Inflammatory macrophage treated with lipopolysaccharide for 1 hour (primary cell): ENCODE results near the gene GPR135.
"Not testable (repeated sequence)": the region's sequence is repeated elsewhere in the genome, so short reads cannot be mapped to it uniquely, and the experiment has no call there.

Experiments
- DNase-seq, 2 donors: peaks; one replicate each; pipeline ENCODE4 v3.0.0-alpha.2; 2020 to 2022

The GPR135 gene

GRCh38 chr14:59474172-59474571 is 9.0 kb upstream of the GPR135 start:
- no peak for DNase-seq

GRCh38 chr14:59464486-59465315 is 479 bp downstream of the GPR135 start:
- DNase-seq = peak in 1 of 2 donors; percentile 9

DNA sequence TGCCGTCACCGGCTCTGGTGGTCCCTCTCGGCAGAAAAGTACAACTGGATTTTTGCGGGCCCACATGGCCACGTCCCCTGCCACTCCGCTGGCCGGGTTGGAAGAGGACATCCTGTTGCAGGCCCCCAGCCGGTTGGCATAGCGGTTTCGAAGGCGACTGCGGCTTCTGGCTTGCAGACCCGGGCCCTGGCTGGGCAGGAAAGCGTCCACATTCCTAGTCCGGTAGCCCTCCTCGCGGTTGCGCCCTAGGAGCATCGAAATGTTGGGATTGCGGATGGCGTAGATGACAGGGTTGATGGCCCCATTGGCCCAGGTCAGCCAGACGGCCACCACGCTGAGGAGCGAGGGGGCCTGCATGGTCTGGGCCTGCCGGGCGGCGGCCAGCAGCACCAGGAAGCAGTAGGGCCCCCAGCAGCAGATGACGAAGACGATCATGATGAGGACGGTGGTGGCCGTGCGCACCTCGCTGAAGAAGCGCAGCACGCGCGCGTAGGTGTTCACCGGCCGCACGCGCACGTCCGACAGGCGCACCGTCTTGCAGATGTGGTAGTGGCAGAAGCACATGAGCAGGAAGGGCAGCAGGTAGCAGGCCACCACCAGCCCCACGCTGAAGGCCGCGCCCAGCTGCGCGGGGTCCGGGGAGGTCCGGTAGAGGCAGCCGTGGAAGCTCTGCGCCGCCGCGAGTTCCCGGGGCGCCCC is 1.2 kb downstream of the GPR135 start:
- no peak for DNase-seq

GRCh38 chr14:59461891-59462290 is 3.3 kb downstream of the GPR135 start:
- no peak for DNase-seq

DNA sequence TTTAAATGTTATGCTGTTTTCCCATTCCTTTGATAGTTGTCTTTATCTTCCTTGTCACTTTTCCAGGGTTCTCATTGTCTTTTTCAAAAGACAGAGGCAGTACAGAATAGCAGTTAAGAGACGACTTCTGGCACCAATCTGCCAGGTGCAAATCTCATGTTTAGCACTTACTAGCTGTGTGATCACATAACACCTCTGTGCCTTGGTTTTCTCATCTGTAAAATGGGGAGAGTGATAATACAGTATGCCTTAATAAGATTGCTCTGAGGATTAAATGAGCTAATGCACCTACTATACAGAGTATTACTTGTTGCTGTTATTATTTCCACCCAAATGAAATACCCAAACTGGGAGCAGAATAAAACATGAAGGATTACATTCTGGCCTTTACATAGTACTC is 4.8 kb downstream of the GPR135 start:
- DNase-seq = no peak

DNA sequence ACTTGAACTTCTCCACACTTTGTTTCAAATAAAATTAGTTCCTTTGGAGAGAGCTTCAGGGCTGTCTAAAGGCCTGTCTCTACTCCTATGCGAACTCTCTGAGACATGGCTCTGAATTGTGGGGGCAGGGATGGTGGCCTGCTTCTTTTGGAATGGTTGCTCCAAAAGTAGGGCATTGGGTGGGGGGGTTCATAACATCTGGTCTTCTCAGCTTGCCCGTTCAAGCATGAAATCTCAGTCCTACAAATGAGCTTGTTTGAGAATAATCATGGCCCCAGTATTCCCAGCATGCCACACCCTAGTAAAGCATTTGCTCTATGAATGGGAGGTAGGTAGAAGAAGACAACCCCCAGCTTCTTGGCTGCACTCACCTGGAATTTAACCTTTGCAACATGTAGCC is 6.7 kb downstream of the GPR135 start:
- DNase-seq = no peak

DNA sequence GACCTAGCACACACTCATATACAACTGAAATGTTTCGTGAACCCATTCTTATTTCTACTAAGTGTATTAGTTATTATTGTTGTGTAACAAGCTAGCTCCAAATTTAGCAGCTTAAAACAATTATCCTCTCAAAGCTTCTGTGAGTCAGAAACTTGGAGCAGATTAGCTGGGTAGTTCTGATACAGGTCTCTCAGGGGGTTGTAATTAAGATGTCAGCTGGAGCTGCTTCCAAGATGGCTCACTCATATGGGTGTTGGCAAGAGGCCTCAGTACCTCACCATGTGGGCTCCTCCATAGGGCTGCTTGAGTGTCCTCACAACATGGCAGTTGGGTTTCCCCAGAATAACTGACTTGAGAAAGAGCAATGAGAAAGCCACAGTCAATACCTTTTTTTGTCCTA is 9.8 kb downstream of the GPR135 start:
- DNase-seq = no peak

- DNase-seq = no peak
Observed at GRCh38 chr14:59454139-59454538, 11.0 kb downstream of the GPR135 start.

DNA sequence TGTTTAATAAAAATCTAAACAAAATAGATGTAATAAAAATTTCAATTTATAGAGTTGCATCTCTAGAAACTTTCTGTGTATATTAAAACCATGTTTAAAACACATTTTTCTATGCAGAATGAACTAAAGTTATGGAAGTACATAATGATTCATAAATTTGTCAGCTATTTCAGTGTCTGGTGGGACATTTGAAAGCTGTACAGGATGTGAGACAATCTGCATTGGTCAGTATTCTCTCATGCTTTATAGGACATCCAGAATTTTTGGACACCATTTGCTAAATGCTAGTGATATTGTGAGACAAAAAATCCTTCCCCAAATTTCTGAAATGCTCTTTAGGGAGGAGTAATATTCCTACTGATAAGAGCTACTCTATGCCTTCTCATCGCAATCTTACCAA is 13.3 kb downstream of the GPR135 start:
- no peak for DNase-seq

- no peak for DNase-seq
Observed at GRCh38 chr14:59450716-59451115, 14.5 kb downstream of the GPR135 start.

- not testable (repeated sequence) for DNase-seq
Observed at GRCh38 chr14:59448673-59449072, 16.5 kb downstream of the GPR135 start.

DNA sequence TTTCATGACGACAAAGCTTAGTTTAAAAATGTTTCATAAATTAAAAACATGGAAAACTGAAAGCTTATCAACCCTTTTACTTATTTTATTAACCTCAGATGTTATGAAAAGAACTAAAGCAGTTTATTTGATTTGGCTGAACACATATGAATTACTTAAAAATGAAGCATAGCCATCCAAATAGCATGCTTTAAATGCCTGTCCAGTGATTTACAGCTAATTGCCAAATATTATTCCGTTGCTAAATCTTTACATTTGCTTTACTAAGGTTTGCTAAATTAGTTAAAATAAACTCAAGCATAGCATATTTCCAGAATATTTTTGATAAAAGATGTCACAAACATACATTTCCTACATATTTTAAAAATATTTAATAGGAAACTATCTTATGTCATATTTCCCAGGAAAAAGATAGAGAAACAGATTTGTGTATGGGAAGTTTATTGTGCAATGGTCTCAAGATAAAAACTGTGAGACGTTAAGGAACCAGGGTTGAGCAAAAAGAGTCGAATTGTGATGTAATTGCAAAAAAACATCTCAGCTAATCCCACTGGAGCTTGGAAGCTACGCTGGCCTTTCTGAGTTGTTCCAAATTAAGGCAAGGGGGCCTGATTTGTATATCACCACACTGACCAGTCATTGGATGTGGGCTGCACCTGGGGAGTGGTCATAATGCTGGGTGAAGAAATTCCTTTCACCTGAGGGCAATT is 25.8 kb downstream of the GPR135 start:
- peak; percentile 18 to 19 for DNase-seq

DNA sequence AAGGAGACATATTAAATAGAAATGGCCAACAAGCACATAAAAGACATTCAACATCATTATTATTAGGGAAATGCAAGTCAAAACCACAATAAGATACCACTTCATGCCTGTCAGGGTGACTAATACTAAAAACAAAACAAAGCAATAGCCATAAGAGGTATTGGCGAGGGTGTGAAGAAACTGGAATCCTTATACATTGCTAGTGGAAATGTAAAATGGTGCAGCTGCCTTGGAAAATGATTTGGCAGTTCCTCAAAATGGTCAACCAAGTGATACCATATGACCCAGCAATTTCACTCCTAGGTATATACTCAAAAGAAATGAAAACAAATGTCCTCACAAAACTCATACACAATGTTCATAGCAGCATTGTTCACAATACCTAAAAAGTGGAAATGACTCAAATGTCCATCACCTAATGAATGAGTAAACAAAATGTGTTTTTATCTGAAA is 27.0 kb downstream of the GPR135 start:
- no peak for DNase-seq

DNA sequence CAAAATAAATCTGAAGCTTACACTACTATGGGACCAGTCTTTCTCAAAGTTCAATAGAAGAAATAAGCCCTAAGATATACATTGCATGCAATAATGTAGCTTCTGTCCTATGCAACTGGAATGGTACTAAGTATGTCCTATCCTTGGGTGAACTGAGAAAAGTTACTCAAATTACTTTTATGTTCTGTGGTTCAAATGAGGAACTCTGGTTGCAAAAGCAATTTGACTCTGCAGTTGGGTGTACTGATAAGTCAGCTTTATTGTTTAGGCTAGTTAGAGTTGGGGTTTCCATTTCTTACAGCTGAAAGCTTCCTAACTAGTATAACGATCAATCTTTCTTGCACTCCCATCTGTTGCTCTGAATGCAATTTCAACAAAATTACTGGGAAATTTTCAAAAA is 29.2 kb downstream of the GPR135 start:
- peak; percentile 35 to 46 for DNase-seq

DNA sequence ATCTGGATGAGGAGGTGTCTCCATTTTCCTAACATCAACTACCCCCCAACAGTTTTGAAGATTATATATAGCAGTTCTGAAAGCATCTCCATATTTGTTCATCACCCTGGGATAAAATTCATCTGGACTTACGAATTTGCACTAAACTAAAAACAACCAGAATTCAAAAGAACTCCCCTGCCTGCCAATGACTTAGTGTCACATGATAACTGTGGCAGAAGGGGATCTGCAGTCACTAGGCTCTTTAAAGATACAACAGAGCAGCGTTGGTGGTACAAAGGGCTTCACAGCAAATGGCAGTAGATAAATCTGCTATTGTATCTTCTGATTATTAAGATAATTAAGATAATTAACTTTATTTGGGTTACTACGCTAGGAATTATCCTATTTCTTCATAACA is 30.1 kb downstream of the GPR135 start:
- no peak for DNase-seq

DNA sequence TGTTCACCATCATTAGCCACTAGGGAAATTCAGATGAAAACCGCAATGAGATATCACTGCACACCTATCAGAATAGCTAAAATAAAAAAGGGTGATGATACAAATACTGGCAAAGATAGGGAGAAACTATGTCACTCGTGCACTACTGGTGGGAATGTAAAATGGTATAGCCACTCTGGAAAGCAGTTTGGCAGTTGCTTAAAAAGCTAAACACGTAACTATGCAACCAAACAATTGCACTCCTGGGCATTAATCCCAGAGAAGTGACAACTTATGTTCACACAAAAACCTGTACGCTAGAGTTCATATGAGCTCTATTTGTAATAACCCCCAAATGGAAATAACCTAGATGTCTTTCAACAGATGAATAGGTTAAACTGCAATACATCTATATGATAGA is 35.4 kb downstream of the GPR135 start:
- no peak for DNase-seq

DNA sequence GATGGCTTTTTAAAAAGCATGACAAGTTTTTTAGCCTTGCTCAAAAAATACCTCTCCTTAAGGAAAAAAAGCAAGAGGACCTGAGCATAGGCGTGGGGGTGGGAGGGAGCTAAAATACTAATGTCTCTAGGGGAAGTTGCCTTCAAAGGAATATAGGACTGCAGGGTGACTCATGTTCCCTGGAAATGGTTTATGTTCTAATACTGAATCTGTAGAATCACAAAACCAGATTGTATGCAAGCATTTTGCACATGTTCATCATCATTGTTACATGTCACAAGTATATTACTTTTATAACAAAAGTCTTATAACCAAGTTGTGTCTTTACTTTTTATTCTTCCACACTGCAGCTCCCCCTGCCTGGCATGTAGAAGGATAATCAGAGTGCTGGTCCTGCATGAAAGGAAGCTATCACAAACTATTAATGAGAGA is 36.6 kb downstream of the GPR135 start:
- DNase-seq = peak; percentile 58 to 64

GRCh38 chr14:59427653-59428580 is 37.3 kb downstream of the GPR135 start:
- DNase-seq = peak in 1 of 2 donors; percentile 17

DNA sequence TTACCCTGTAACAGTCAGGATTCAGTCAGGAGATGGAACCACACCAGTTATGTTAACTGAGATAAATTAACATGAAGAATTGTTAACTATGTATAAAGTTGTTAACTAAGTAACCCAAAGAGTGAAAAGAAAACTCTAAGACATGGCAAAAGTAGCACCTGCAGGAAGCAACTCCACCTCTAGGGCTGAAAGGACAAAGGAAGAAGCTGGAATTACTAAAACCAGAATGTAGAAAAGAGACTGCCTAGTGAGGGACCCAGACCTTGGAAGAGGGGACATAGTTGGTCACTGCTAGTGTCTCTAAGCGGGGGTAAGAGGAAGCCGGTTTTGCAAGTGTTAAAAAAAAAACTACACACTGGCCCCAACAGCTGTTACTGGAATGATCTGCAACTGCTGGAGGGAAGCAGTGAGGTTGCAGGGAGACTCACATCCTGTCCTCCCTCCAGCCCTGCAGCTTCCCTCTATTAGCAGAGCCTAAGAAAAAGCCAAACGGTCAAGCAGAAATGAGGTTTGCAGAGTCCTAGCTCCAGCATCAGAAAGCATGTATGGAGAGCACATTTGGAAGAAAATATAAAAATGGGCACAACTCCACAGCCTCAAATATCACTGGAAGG is 39.8 kb downstream of the GPR135 start:
- no peak for DNase-seq

- no peak for DNase-seq
Observed at GRCh38 chr14:59424341-59425071, 40.7 kb downstream of the GPR135 start.
